DOHH2 (cell line): ENCODE results near the gene P2RX3.

Experiments used
- EZH2phosphoT487 ChIP-seq: fragments of 200-600 bp; sonication (generic); IDR thresholded peaks from 2 replicates; pipeline ENCODE4 v1.6.1; 2017; ENCODE audit warnings: borderline replicate concordance, mild to moderate bottlenecking, antibody characterized with exemption, low read length, moderate library complexity, mixed read lengths
- TF ChIP-seq, protein P1 (sequence below): fragments of 200-600 bp; sonication (generic); IDR thresholded peaks from one replicate; pipeline ENCODE4 v1.5.1; 2014; ENCODE audit warnings: antibody characterized with exemption, mild to moderate bottlenecking, low read depth, low read length; ENCODE audit not compliant: poor library complexity, severe bottlenecking

DNA sequence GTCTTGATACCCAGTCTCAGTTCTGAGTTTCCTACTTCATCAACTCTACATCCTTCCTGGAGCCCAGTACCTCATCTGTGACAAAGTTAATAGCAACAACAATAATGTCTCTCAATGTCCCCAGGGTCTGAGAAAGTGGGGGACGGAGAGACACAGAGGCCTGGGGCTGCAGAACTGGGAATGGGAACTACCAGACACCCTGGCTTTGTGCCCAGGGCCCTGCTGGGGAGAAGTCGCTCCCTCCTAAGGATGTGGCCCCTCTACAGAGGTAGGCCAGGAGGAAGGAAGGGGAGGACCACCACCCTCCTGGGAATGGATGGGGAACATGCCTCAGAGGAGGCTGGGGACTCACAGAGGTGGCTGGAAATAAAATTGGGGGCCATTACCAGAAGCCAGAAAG lies 37.3 kb downstream of the P2RX3 start:
- TF ChIP-seq, protein P1, sequence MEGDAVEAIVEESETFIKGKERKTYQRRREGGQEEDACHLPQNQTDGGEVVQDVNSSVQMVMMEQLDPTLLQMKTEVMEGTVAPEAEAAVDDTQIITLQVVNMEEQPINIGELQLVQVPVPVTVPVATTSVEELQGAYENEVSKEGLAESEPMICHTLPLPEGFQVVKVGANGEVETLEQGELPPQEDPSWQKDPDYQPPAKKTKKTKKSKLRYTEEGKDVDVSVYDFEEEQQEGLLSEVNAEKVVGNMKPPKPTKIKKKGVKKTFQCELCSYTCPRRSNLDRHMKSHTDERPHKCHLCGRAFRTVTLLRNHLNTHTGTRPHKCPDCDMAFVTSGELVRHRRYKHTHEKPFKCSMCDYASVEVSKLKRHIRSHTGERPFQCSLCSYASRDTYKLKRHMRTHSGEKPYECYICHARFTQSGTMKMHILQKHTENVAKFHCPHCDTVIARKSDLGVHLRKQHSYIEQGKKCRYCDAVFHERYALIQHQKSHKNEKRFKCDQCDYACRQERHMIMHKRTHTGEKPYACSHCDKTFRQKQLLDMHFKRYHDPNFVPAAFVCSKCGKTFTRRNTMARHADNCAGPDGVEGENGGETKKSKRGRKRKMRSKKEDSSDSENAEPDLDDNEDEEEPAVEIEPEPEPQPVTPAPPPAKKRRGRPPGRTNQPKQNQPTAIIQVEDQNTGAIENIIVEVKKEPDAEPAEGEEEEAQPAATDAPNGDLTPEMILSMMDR = no peak
- TF ChIP-seq EZH2phosphoT487 = no peak
